IMR-90 (cell line): ENCODE results near the gene AKAP6.

Experiments
- BHLHE40 ChIP-seq: fragments of 150-350 bp; IDR thresholded peaks from 2 replicates; pipeline ENCODE4 v1.6.1; 2016; ENCODE audit warnings: mild to moderate bottlenecking, low read depth, low read length
- CTCF ChIP-seq: conservative IDR thresholded peaks from 2 replicates; pipeline ENCODE4 v1.5.1; 2012; ENCODE audit warnings: mild to moderate bottlenecking, low read depth, low read length, improper control_type of control experiment
- POLR2A ChIP-seq: IDR thresholded peaks from 2 replicates; pipeline ENCODE4 v1.6.1; 2012; ENCODE audit warnings: mild to moderate bottlenecking, low read depth, low read length
- RCOR1 ChIP-seq: IDR thresholded peaks from 2 replicates; pipeline ENCODE4 v1.6.1; 2012; ENCODE audit warnings: mild to moderate bottlenecking, low read length, improper control_type of control experiment; ENCODE audit not compliant: insufficient replicate concordance
- RFX5 ChIP-seq: IDR thresholded peaks from 2 replicates; pipeline ENCODE4 v1.8.0; 2012; ENCODE audit warnings: low read depth, mild to moderate bottlenecking, low read length, moderate library complexity

DNA sequence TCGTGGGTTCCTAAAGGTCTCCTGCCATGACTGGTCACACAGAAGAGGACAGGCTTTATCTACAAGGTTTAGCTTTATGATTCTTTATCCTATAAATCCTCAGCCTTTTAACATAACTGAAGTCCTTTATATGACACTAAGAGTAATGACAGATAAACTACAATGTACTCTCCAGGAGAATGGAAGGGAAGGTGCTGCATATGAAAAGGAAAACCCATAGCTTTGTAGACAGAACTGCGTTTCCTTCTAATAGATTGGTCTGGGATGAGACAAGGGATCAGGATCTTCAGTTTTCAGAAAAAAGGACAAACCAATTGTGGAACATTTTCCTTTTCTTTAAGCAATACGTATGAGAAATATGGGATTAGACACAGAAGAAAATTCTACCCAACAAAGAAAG, 408.5 kb downstream of the AKAP6 start:
- no peak for TF ChIP-seq POLR2A
- TF ChIP-seq BHLHE40, result no peak
- TF ChIP-seq RCOR1, result no peak
- TF ChIP-seq CTCF, result no peak
- TF ChIP-seq RFX5, result no peak
